Globus pallidus (tissue), 1 donor: ENCODE measurements around the gene FREM1.

Experiments
- DNase-seq: peaks from one replicate; pipeline ENCODE4 v3.0.0-alpha.2; 2015; ENCODE audit warnings: low spot score

The FREM1 gene

GRCh38 chr9:14909181-14909580, 1.0 kb downstream of the FREM1 start:
- no peak for DNase-seq

GRCh38 chr9:14908295-14909180, 1.7 kb downstream of the FREM1 start:
- no peak for DNase-seq

- no peak for DNase-seq
Observed at GRCh38 chr9:14907696-14908095, 2.5 kb downstream of the FREM1 start.

GRCh38 chr9:14907360-14907685, 2.9 kb downstream of the FREM1 start:
- no peak for DNase-seq

GRCh38 chr9:14906644-14907359, 3.4 kb downstream of the FREM1 start:
- DNase-seq: no peak

- no peak for DNase-seq
Observed at GRCh38 chr9:14906000-14906399, 4.2 kb downstream of the FREM1 start.

GRCh38 chr9:14903040-14903439, 7.2 kb downstream of the FREM1 start:
- DNase-seq: no peak

- no peak for DNase-seq
Observed at GRCh38 chr9:14902561-14902960, 7.7 kb downstream of the FREM1 start.

- no peak for DNase-seq
Observed at GRCh38 chr9:14899815-14900193, 10.4 kb downstream of the FREM1 start.

- no peak for DNase-seq
Observed at GRCh38 chr9:14899042-14899814, 11.0 kb downstream of the FREM1 start.

GRCh38 chr9:14895806-14896205, 14.4 kb downstream of the FREM1 start:
- DNase-seq: no peak

GRCh38 chr9:14893280-14893679, 16.9 kb downstream of the FREM1 start:
- DNase-seq: no peak

- DNase-seq: no peak
Observed at GRCh38 chr9:14891332-14891731, 18.9 kb downstream of the FREM1 start.

GRCh38 chr9:14889451-14889850, 20.8 kb downstream of the FREM1 start:
- DNase-seq: no peak

GRCh38 chr9:14888875-14889274, 21.4 kb downstream of the FREM1 start:
- DNase-seq: no peak

GRCh38 chr9:14888272-14888671, 22.0 kb downstream of the FREM1 start:
- no peak for DNase-seq

- DNase-seq: no peak
Observed at GRCh38 chr9:14887149-14887548, 23.1 kb downstream of the FREM1 start.

GRCh38 chr9:14883310-14883944, 26.8 kb downstream of the FREM1 start:
- DNase-seq: no peak

- no peak for DNase-seq
Observed at GRCh38 chr9:14882090-14882489, 28.1 kb downstream of the FREM1 start.

GRCh38 chr9:14881006-14881405, 29.2 kb downstream of the FREM1 start:
- DNase-seq: no peak

GRCh38 chr9:14870090-14870489, 40.1 kb downstream of the FREM1 start:
- no peak for DNase-seq

GRCh38 chr9:14869671-14870070, 40.6 kb downstream of the FREM1 start:
- DNase-seq: no peak
